PC-3 (cell line): ENCODE data around the gene CHST11. TPM values are rescaled to one million over a fixed set of nuclear protein-coding genes. Genes with fewer than 3 reads are reported as not detected.

Source experiments
- ATAC-seq: fragments of 200-7000 bp; cut with Tn5 transposase; 2 replicates; pipeline ENCODE4 v1.9.1; 2020; ENCODE audit warnings: mild to moderate bottlenecking, moderate library complexity
- BruUV-seq: library from RNA; stranded (reverse); fragments of 400-500 nt; replicated peaks from 2 replicates; lab custom pipeline; 2021; lab: Mats Ljungman, UMichigan
- CTCF ChIA-PET: fragments of 300-600 bp; sonication (Branson Sonifier 250); formaldehyde crosslinking; loops from one replicate; lab custom pipeline; 2022; ENCODE audit warnings: antibody characterized with exemption; lab: Charles Lee
- POLR2A ChIA-PET: fragments of 300-600 bp; sonication (Branson Sonifier 250); formaldehyde crosslinking; loops from one replicate; lab custom pipeline; 2022; ENCODE audit warnings: antibody characterized with exemption; ENCODE audit not compliant: unreplicated experiment; lab: Charles Lee
- DNase-seq: peaks from one replicate; pipeline ENCODE4 v3.0.0-alpha.2; 2015
- H2AFZ ChIP-seq: fragments of 300-600 bp; sonication (generic); 2 replicates; pipeline ENCODE4 v1.6.0; 2016; ENCODE audit warnings: antibody characterized with exemption, low read length
- H3F3A ChIP-seq: fragments of 300-600 bp; sonication (generic); one replicate; pipeline ENCODE4 v1.6.0; 2017; ENCODE audit warnings: antibody characterized with exemption, low read length, control low read depth, mild to moderate bottlenecking; ENCODE audit not compliant: unreplicated experiment
- H3K27ac ChIP-seq: fragments of 300-600 bp; sonication (generic); 2 replicates; pipeline ENCODE4 v1.5.1; 2016; ENCODE audit warnings: mild to moderate bottlenecking, low read length
- H3K27me3 ChIP-seq: fragments of 300-600 bp; sonication (generic); 2 replicates; pipeline ENCODE4 v1.6.1; 2016; ENCODE audit warnings: low read length, mixed read lengths
- H3K36me3 ChIP-seq: fragments of 300-600 bp; sonication (generic); 2 replicates; pipeline ENCODE4 v1.6.1; 2016; ENCODE audit warnings: low read depth, mixed run types, low read length, mixed read lengths
- H3K4me1 ChIP-seq: fragments of 300-600 bp; sonication (generic); 2 replicates; pipeline ENCODE4 v1.5.1; 2016; ENCODE audit warnings: low read length; ENCODE audit not compliant: insufficient read depth
- H3K4me2 ChIP-seq: fragments of 300-600 bp; sonication (generic); 2 replicates; pipeline ENCODE4 v1.6.0; 2016; ENCODE audit warnings: low read length
- H3K4me3 ChIP-seq: fragments of 300-600 bp; sonication (generic); 2 replicates; pipeline ENCODE4 v1.5.1; 2016; ENCODE audit warnings: mild to moderate bottlenecking, low read length, mixed read lengths
- H3K79me2 ChIP-seq: fragments of 300-600 bp; sonication (generic); 2 replicates; pipeline ENCODE4 v1.6.1; 2017; ENCODE audit warnings: low read length, mixed read lengths
- H3K9ac ChIP-seq: fragments of 300-600 bp; sonication (generic); 2 replicates; pipeline ENCODE4 v1.6.0; 2016; ENCODE audit warnings: mild to moderate bottlenecking, low read length
- H3K9me2 ChIP-seq: fragments of 300-600 bp; sonication (generic); replicated peaks from 2 replicates; pipeline ENCODE4 v1.6.1; 2016; ENCODE audit warnings: mixed run types, low read length, mixed read lengths
- H3K9me3 ChIP-seq: fragments of 300-600 bp; sonication (generic); 2 replicates; pipeline ENCODE4 v1.6.1; 2016; ENCODE audit warnings: low read length, mixed read lengths
- H4K20me1 ChIP-seq: fragments of 300-600 bp; sonication (generic); 2 replicates; pipeline ENCODE4 v1.6.1; 2016; ENCODE audit warnings: low read length, mixed read lengths
- EZH2 ChIP-seq: fragments of 300-600 bp; sonication (generic); IDR thresholded peaks from one replicate; pipeline ENCODE4 v1.6.1; 2017; ENCODE audit warnings: antibody characterized with exemption, mild to moderate bottlenecking, low read length; ENCODE audit not compliant: unreplicated experiment
- EZH2phosphoT487 ChIP-seq: fragments of 300-600 bp; sonication (generic); IDR thresholded peaks from 2 replicates; pipeline ENCODE4 v1.6.1; 2018; ENCODE audit warnings: mild to moderate bottlenecking, antibody characterized with exemption, low read length, borderline replicate concordance
- intact Hi-C: fragments of 100-400 bp; cut with micrococcal nuclease; formaldehyde crosslinking; loops from 2 replicates; pipeline ENCODE4 v1.9.0; 2023
- total RNA-seq: library from RNA; depleted of rRNA; stranded (reverse); fragments of >200 nt; gene quantifications from 2 replicates; pipeline ENCODE4 v1.2.3, GENCODE V29; 2014
- TF ChIP-seq, protein P1 (sequence below): fragments of 300-600 bp; sonication (generic); conservative IDR thresholded peaks from 2 replicates; pipeline ENCODE4 v1.5.1; 2017; ENCODE audit warnings: antibody characterized with exemption, low read depth, mild to moderate bottlenecking, low read length

CHST11 gene
- total RNA-seq, 1 experiment from 2014 or later: 53.5 TPM

DNA sequence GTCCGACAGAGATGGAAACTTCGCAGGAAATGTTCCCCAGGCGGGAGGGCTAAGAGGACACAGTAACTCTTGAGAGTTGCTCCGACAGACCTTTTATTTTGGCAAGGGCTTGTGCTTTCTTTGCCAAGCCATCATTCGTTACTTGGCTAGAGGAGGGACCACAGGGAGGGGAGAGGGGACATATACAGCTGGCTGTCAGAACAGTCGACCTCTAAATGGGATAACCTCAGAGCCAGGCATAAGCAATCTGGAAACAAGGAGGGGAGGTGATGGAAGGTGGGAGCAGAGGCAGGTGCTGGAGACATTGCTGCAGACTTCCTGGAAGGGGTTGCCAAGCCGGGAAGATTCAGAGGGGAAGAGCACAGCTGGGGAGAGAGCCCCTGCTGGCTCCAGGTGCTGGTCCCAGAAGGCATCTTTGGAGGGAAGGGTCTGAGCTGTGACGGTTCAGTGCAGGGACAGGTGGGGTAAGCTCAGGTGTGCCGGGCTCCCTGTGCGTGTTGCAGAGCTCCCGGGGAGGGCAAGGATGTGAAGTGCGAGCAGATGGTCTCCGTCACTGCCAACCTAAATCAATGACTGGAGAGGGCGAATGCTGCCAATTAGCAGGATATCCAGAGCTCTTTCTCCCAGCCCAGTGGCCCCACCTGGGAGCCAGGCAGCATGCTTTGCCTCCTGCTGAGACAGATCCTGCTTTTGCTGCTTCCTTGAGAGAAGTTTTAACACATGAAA is 50.1 kb downstream of the CHST11 start:
- CTCF ChIA-PET: no interaction called here
- POLR2A ChIA-PET: no interaction called here

DNA sequence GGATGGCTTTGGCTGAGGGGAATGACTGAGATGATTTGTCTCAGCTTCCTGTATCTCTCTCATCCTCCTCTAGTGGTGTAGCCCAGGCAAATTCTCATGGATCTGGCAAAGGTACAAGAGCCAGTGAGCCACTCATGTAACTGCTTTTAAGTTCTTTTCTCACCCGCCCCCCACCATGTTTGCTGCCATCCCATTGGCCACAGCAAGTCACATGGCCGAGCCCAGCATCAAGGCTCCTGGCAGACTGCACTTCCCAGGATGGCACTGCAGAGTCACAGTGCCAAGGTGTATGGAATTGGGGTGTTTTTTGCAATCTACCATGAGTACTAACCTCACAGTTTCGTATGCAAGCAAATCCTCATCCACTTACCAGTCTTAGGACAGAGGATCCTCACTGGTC is 50.9 kb downstream of the CHST11 start:
- H3F3A ChIP-seq: no peaks in the 10 kb centered on the region
- CTCF ChIA-PET: no interaction called here
- DNase-seq (no peak), ATAC-seq (no peak)
- BruUV-seq: no TSS peak
- intact Hi-C loops: no loop called here
- POLR2A ChIA-PET: no interaction called here
- no peak overlapping the region for H3K27ac ChIP-seq
- H2AFZ ChIP-seq: no peak overlapping the region
- H3K36me3 ChIP-seq: no peaks in the 10 kb centered on the region
- no peaks in the 10 kb centered on the region for H3K9me3 ChIP-seq
- 0 out of 2 replicates have a peak, but pooled peaks cover 5% of the 10 kb centered on the region for H3K79me2 ChIP-seq
- no peaks in the 10 kb centered on the region for H3K4me1 ChIP-seq
- no peak for TF ChIP-seq EZH2phosphoT487
- TF ChIP-seq, protein P1, sequence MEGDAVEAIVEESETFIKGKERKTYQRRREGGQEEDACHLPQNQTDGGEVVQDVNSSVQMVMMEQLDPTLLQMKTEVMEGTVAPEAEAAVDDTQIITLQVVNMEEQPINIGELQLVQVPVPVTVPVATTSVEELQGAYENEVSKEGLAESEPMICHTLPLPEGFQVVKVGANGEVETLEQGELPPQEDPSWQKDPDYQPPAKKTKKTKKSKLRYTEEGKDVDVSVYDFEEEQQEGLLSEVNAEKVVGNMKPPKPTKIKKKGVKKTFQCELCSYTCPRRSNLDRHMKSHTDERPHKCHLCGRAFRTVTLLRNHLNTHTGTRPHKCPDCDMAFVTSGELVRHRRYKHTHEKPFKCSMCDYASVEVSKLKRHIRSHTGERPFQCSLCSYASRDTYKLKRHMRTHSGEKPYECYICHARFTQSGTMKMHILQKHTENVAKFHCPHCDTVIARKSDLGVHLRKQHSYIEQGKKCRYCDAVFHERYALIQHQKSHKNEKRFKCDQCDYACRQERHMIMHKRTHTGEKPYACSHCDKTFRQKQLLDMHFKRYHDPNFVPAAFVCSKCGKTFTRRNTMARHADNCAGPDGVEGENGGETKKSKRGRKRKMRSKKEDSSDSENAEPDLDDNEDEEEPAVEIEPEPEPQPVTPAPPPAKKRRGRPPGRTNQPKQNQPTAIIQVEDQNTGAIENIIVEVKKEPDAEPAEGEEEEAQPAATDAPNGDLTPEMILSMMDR: no peak
- TF ChIP-seq EZH2: no peak
- no peaks in the 10 kb centered on the region for H3K27me3 ChIP-seq
- H3K4me2 ChIP-seq: no peak overlapping the region
- H3K9ac ChIP-seq: no peak overlapping the region
- H3K9me2 ChIP-seq: no peaks in the 10 kb centered on the region
- no peaks in the 10 kb centered on the region for H4K20me1 ChIP-seq
- H3K4me3 ChIP-seq: no peak overlapping the region

More for the DNA sequence above, 50.1 kb downstream of the CHST11 start:
- Histone ChIP-seq H3K79me2 (0 out of 2 replicates have a peak, but pooled peaks cover 5% of the 10 kb centered on the region), H3K4me2 (no peak overlapping the region), H3K4me1 (no peaks in the 10 kb centered on the region), H4K20me1 (no peaks in the 10 kb centered on the region), H2AFZ (no peak overlapping the region), H3K9me3 (no peaks in the 10 kb centered on the region), H3K27ac (no peak overlapping the region), H3F3A (no peaks in the 10 kb centered on the region), H3K36me3 (no peaks in the 10 kb centered on the region), H3K9me2 (no peaks in the 10 kb centered on the region), H3K9ac (no peak overlapping the region), H3K27me3 (no peaks in the 10 kb centered on the region), H3K4me3 (no peak overlapping the region)
- DNase-seq: no peak
- no peak for ATAC-seq
- TF ChIP-seq, protein P1: no peak
- TF ChIP-seq EZH2 (no peak), EZH2phosphoT487 (no peak)
- intact Hi-C loops: no loop called here
- no TSS peak for BruUV-seq
